IPS-18a (cell line): ENCODE measurements around the gene AKR7A3.
"Not testable (repeated sequence)": the region's sequence is repeated elsewhere in the genome, so short reads cannot be mapped to it uniquely, and the experiment has no call there.

Experiments
- H3K27ac ChIP-seq: one replicate; pipeline ENCODE4 v1.5.1; 2013; ENCODE audit warnings: low read length
- H3K27me3 ChIP-seq: one replicate; pipeline ENCODE4 v1.6.1; 2013; ENCODE audit warnings: mild to moderate bottlenecking, low read length; ENCODE audit not compliant: control insufficient read depth, insufficient read depth
- H3K36me3 ChIP-seq: one replicate; pipeline ENCODE4 v1.6.1; 2013; ENCODE audit warnings: low read depth, low read length; ENCODE audit not compliant: control insufficient read depth
- H3K4me1 ChIP-seq: one replicate; pipeline ENCODE4 v1.6.1; 2013; ENCODE audit warnings: low read depth, low read length; ENCODE audit not compliant: control insufficient read depth
- H3K4me3 ChIP-seq: one replicate; pipeline ENCODE4 v1.5.1; 2013; ENCODE audit warnings: low read length
- H3K9ac ChIP-seq: one replicate; pipeline ENCODE4 v1.6.1; 2013; ENCODE audit warnings: mild to moderate bottlenecking, low read length, moderate library complexity
- H3K9me3 ChIP-seq: one replicate; pipeline ENCODE4 v1.6.1; 2013; ENCODE audit warnings: low read depth, low read length; ENCODE audit not compliant: control insufficient read depth

AKR7A3 gene

GRCh38 chr1:19308509-19308907, 19.9 kb upstream of the AKR7A3 start:
- Histone ChIP-seq H3K9me3 (no peaks in the 10 kb centered on the region), H3K4me3 (no peak overlapping the region), H3K9ac (no peak overlapping the region), H3K4me1 (peaks cover 3% of the 10 kb centered on the region), H3K27ac (no peak overlapping the region), H3K27me3 (peaks cover 11% of the 10 kb centered on the region), H3K36me3 (peaks cover 44% of the 10 kb centered on the region)

GRCh38 chr1:19307794-19308508, 19.4 kb upstream of the AKR7A3 start:
- Histone ChIP-seq H3K9me3 (no peaks in the 10 kb centered on the region), H3K27ac (no peak overlapping the region), H3K4me1 (peaks cover 3% of the 10 kb centered on the region), H3K27me3 (peaks cover 11% of the 10 kb centered on the region), H3K9ac (no peak overlapping the region), H3K4me3 (no peak overlapping the region), H3K36me3 (peaks cover 48% of the 10 kb centered on the region)

- H3K4me1 ChIP-seq: peaks cover 3% of the 10 kb centered on the region
- H3K36me3 ChIP-seq: peaks cover 48% of the 10 kb centered on the region
- H3K9ac ChIP-seq: no peak overlapping the region
- H3K4me3 ChIP-seq: no peak overlapping the region
- peaks cover 11% of the 10 kb centered on the region for H3K27me3 ChIP-seq
- H3K9me3 ChIP-seq: no peaks in the 10 kb centered on the region
- no peak overlapping the region for H3K27ac ChIP-seq
Observed at GRCh38 chr1:19306941-19307340, 18.4 kb upstream of the AKR7A3 start.

DNA sequence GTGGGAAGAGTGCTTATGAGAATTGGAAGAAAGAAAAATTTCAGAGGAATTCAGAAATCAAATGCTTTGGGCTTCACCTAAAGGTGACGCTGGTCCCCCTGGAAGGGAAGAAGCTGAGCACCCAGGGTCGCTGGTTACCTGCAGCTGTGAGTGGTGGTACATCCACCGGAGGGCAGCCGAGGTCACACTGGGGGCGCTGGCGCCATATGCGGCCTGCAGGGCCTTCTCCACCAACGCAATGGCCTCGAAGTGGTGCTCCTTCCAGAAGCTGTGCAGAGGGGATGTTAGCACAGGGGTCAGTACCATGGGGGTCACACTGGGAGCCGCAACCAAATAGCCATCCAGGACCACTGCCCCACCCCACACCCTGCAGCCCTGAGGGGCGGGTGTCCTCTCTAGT, 17.3 kb upstream of the AKR7A3 start:
- Histone ChIP-seq H3K9me3 (no peaks in the 10 kb centered on the region), H3K4me3 (no peak overlapping the region), H3K4me1 (no peaks in the 10 kb centered on the region), H3K27me3 (peaks cover 4% of the 10 kb centered on the region), H3K9ac (no peak overlapping the region), H3K27ac (no peak overlapping the region), H3K36me3 (peaks cover 48% of the 10 kb centered on the region)

DNA sequence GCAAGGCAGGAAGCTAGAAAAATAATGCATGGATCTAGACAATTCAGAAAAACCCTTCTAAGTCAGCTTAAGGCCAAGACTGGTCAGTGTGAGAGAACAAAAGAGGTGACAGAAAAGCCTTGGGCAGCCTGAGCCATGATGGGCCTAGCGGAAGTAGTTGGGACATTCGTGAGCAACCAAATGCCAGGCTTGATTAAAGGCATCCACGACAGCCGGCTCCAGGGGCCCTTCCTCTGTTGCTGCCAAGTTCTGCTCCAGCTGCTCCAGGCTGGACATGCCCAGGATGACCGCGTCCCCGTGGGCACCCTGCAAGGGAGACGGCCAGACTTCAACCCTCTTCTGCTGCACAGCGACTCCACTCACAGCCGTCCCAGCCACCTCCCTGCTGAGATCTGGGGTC, 15.5 kb upstream of the AKR7A3 start:
- not testable (repeated sequence) for H3K27ac ChIP-seq, H3K9ac ChIP-seq, H3K27me3 ChIP-seq, H3K9me3 ChIP-seq, H3K4me3 ChIP-seq, H3K4me1 ChIP-seq
- H3K36me3 ChIP-seq: peaks cover 48% of the 10 kb centered on the region

- Histone ChIP-seq H3K27me3 (no peaks in the 10 kb centered on the region), H3K9ac (no peak overlapping the region), H3K27ac (no peak overlapping the region), H3K9me3 (peaks cover 3% of the 10 kb centered on the region), H3K4me3 (no peak overlapping the region), H3K36me3 (peaks cover 17% of the 10 kb centered on the region), H3K4me1 (no peaks in the 10 kb centered on the region)
Observed at GRCh38 chr1:19300211-19300610, 11.6 kb upstream of the AKR7A3 start.

DNA sequence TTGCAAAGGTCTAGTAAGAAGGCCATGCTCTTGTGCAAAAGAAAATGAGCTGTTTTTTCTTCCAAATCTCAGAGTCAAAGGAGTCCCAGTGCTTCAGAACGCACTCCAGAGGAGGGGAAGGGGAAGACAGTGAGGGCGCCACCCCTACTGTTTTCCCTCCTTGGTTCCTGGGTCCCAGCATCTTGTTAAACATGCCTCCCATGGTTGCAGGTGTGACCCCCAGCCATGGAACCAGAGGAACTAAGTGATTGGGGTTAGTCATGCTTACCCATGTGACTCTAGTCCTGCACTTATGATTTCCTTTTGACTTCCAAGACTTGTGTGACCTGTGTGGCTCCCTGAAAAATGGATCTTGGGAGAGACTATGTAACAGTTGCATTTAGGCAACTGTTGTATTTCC, 6.1 kb upstream of the AKR7A3 start:
- H3K4me3 ChIP-seq: no peak overlapping the region

DNA sequence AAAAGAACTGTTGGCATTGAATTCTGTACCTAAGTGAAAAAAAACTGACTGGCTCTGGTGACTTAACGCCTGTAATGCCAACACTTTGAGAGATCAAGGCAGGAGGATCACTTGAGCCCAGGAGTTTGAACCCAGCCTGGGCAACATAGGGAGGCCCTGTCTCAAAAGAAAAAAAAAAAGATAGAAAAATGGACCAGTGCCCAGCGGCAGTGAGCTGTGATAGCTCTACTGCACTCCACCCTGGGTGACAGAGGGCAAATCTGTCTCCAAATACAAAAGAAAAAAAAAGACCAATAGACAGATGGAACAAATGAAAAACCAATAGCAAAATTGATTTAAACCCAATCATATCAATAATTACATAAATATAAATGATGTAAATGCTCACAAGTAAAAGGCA, 674 bp upstream of the AKR7A3 start:
- no peak overlapping the region for H3K27ac ChIP-seq
- H3K36me3 ChIP-seq: no peaks in the 10 kb centered on the region
- no peak overlapping the region for H3K9ac ChIP-seq
- no peaks in the 10 kb centered on the region for H3K4me1 ChIP-seq
- H3K27me3 ChIP-seq: peaks cover 31% of the 10 kb centered on the region
- peaks cover under 1% of the 10 kb centered on the region for H3K9me3 ChIP-seq
- H3K4me3 ChIP-seq: peak overlapping the region; percentile 51

More for the DNA sequence above, 6.1 kb upstream of the AKR7A3 start:
- Histone ChIP-seq H3K9ac (no peak overlapping the region), H3K36me3 (no peaks in the 10 kb centered on the region), H3K9me3 (peaks cover 13% of the 10 kb centered on the region), H3K27me3 (peaks cover 7% of the 10 kb centered on the region), H3K27ac (no peak overlapping the region), H3K4me1 (no peaks in the 10 kb centered on the region)

- H3K36me3 ChIP-seq: no peaks in the 10 kb centered on the region
- H3K27me3 ChIP-seq: peaks cover 31% of the 10 kb centered on the region
- H3K27ac ChIP-seq: no peak overlapping the region
- no peaks in the 10 kb centered on the region for H3K4me1 ChIP-seq
- H3K4me3 ChIP-seq: no peak overlapping the region
- no peak overlapping the region for H3K9ac ChIP-seq
- H3K9me3 ChIP-seq: no peaks in the 10 kb centered on the region
Observed at GRCh38 chr1:19287436-19288185, 959 bp downstream of the AKR7A3 start.

DNA sequence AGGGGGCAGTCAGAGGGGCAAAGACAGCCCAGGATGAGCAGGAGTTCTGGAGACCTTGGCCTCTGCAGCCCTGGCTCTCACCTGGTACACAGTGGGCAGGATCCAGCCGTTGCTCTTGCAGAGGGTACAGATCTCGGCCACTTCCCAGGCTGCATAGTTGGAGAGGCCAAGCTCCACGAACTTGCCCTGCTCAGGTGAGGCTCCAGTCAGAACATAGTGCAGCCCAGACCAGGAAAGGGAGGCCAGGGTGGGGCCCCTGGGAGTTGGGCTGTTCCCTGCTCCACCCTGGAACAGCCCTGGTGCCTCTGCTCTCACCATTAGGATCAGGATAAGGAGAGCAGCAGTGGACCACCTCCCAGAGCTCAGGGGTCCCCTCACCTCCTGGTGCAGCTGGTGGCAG, 2.8 kb downstream of the AKR7A3 start:
- not testable (repeated sequence) for H3K9ac ChIP-seq, H3K4me1 ChIP-seq, H3K36me3 ChIP-seq, H3K27ac ChIP-seq, H3K4me3 ChIP-seq, H3K9me3 ChIP-seq
- peaks cover 31% of the 10 kb centered on the region for H3K27me3 ChIP-seq

DNA sequence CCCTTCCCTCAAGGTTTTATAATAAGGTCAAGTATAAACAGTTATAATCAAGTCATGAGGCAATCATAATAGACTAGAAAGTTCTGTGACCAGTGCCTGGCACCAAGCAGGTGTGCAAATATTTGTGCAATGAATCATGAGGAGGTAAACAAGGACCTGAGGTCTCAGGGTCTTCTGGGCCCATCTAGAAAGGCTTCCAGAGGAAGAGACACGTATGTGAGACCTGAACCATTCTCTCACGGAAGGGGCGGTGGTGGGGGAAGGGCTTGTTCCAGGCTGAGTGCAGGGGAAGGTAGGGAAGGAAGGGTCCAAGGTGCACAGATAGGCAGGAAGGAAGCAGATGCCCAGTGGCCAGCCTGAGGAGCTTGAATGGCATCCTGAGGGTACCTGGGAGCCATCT, 3.2 kb downstream of the AKR7A3 start:
- not testable (repeated sequence) for H3K4me3 ChIP-seq, H3K36me3 ChIP-seq, H3K4me1 ChIP-seq, H3K9me3 ChIP-seq, H3K9ac ChIP-seq, H3K27ac ChIP-seq
- peaks cover 31% of the 10 kb centered on the region for H3K27me3 ChIP-seq

GRCh38 chr1:19284881-19285280, 3.7 kb downstream of the AKR7A3 start:
- Histone ChIP-seq H3K4me1 (no peaks in the 10 kb centered on the region), H3K27me3 (peaks cover 26% of the 10 kb centered on the region), H3K36me3 (no peaks in the 10 kb centered on the region), H3K4me3 (no peak overlapping the region), H3K9ac (no peak overlapping the region), H3K9me3 (no peaks in the 10 kb centered on the region), H3K27ac (no peak overlapping the region)
